SU-DHL-6 (cell line): ENCODE data around the gene SMARCAL1.

Experiments used
- EZH2phosphoT487 ChIP-seq: fragments of 200-600 bp; sonication (generic), shearing (Covaris generic); conservative IDR thresholded peaks from 2 replicates; pipeline ENCODE4 v1.6.1; 2018; ENCODE audit warnings: mild to moderate bottlenecking, antibody characterized with exemption, low read length, moderate library complexity, mixed read lengths
- TF ChIP-seq, protein P1 (sequence below): fragments of 200-600 bp; sonication (generic); IDR thresholded peaks from one replicate; pipeline ENCODE4 v1.5.1; 2017; ENCODE audit warnings: antibody characterized with exemption, mild to moderate bottlenecking, low read length, moderate library complexity; ENCODE audit not compliant: insufficient read depth, poor library complexity, severe bottlenecking

DNA sequence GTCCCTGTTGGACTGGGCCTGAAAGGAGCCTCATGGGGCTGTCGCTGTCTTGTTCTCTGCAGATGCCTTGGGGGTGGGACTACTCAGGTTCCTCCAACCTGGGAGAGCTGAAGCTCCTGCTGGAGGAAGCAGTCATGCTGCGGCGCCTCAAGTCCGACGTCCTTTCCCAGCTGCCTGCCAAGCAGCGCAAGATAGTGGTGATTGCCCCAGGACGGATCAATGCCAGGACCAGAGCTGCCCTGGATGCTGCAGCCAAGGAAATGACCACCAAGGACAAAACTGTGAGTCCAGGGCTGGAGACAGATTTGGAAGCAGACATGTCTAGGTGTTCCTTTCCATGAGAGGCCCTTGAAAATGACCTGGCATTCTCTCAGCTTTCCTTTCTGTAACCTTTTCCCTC, 38.5 kb downstream of the SMARCAL1 start:
- TF ChIP-seq, protein P1, sequence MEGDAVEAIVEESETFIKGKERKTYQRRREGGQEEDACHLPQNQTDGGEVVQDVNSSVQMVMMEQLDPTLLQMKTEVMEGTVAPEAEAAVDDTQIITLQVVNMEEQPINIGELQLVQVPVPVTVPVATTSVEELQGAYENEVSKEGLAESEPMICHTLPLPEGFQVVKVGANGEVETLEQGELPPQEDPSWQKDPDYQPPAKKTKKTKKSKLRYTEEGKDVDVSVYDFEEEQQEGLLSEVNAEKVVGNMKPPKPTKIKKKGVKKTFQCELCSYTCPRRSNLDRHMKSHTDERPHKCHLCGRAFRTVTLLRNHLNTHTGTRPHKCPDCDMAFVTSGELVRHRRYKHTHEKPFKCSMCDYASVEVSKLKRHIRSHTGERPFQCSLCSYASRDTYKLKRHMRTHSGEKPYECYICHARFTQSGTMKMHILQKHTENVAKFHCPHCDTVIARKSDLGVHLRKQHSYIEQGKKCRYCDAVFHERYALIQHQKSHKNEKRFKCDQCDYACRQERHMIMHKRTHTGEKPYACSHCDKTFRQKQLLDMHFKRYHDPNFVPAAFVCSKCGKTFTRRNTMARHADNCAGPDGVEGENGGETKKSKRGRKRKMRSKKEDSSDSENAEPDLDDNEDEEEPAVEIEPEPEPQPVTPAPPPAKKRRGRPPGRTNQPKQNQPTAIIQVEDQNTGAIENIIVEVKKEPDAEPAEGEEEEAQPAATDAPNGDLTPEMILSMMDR: no peak
- no peak for TF ChIP-seq EZH2phosphoT487
